ENCODE data around the gene ENHO.
A peak's percentile ranks its signal among the peaks of the same experiment; 100 is the strongest.

Gene ENHO

GRCh38 chr9:34562135-34562745 lies 39.5 kb upstream of the ENHO start:
- in situ Hi-C loops (cut with HindIII; ENCODE audit: low sequenced_read_pairs): no loop called here
- H3K4me3 ChIP-seq (ENCODE audit: low read depth, low read length): no peak overlapping the region
- TF ChIP-seq CTCF (IDR thresholded peaks at IDR 0.05; ENCODE audit: low read depth, low read length): peak; percentile 56
- no peak for DNase-seq (ENCODE audit: low read depth, low spot score)

GRCh38 chr9:34560599-34561214 lies 37.9 kb upstream of the ENHO start:
- no peak for TF ChIP-seq CTCF (IDR thresholded peaks at IDR 0.05; ENCODE audit: low read depth, low read length)
- no peak for DNase-seq (ENCODE audit: low read depth, low spot score)
- H3K4me3 ChIP-seq (ENCODE audit: low read depth, low read length): no peak overlapping the region
- in situ Hi-C loops (cut with HindIII; ENCODE audit: low sequenced_read_pairs): no loop called here

- DNase-seq (ENCODE audit: low read depth, low spot score): no peak
- in situ Hi-C loops (cut with HindIII; ENCODE audit: low sequenced_read_pairs): no loop called here
- TF ChIP-seq CTCF (IDR thresholded peaks at IDR 0.05; ENCODE audit: low read depth, low read length): no peak
These were observed 37.0 kb upstream of the ENHO start for GRCh38 chr9:34559624-34560455.

GRCh38 chr9:34558919-34559623 lies 36.3 kb upstream of the ENHO start:
- no peak for TF ChIP-seq CTCF (IDR thresholded peaks at IDR 0.05; ENCODE audit: low read depth, low read length)
- H3K4me3 ChIP-seq (ENCODE audit: low read depth, low read length): no peak overlapping the region
- DNase-seq (ENCODE audit: low read depth, low spot score): no peak
- in situ Hi-C loops (cut with HindIII; ENCODE audit: low sequenced_read_pairs): no loop called here

More at GRCh38 chr9:34559624-34560455, 37.0 kb upstream of the ENHO start:
- no peak overlapping the region for H3K4me3 ChIP-seq (ENCODE audit: low read depth, low read length)

GRCh38 chr9:34558364-34558763 lies 35.6 kb upstream of the ENHO start:
- DNase-seq (ENCODE audit: low read depth, low spot score): no peak
- H3K4me3 ChIP-seq (ENCODE audit: low read depth, low read length): no peak overlapping the region
- no peak for TF ChIP-seq CTCF (IDR thresholded peaks at IDR 0.05; ENCODE audit: low read depth, low read length)
- in situ Hi-C loops (cut with HindIII; ENCODE audit: low sequenced_read_pairs): no loop called here

Measured in astrocyte of the spinal cord (primary cell).